HepG2 (cell line): ENCODE measurements around the gene PTPDC1. TPM values are rescaled to one million over a fixed set of nuclear protein-coding genes. Genes with fewer than 3 reads are reported as not detected.

Source experiments
- ATAC-seq: fragments of 200-7000 bp; cut with Tn5 transposase; 3 replicates; pipeline ENCODE4 v1.9.1; 2020; ENCODE audit warnings: mild to moderate bottlenecking, moderate library complexity
- BruUV-seq: library from RNA; stranded (reverse); fragments of 400-500 nt; replicated peaks from 2 replicates; lab custom pipeline; 2021; lab: Mats Ljungman, UMichigan
- CTCF ChIA-PET: fragments of 300-600 bp; formaldehyde crosslinking; extraction: SDS; loops from one replicate; lab custom pipeline; 2021; ENCODE audit warnings: low total read pairs, inconsistent platforms, low intra/inter-chr PET ratio; lab: Yijun Ruan, JAX
- POLR2A ChIA-PET: fragments of 350-600 bp; sonication (Branson Sonifier 250); formaldehyde crosslinking; loops from one replicate; lab custom pipeline; 2020; ENCODE audit warnings: antibody characterized with exemption, inconsistent platforms; lab: Yijun Ruan, JAX
- DNase-seq: peaks from one replicate; pipeline ENCODE4 v3.0.0-alpha.2; 2015; ENCODE audit warnings: low spot score
- FAIRE-seq: peaks from 3 replicates; lab custom pipeline; 2011; peaks lifted over from hg19 to GRCh38; lab: Jason Lieb, UNC
- H2AFZ ChIP-seq: one replicate; pipeline ENCODE4 v1.6.1; 2011; ENCODE audit warnings: low read length, inconsistent platforms
- H3K27ac ChIP-seq: fragments of 300-600 bp; 3 replicates; pipeline ENCODE4 v1.8.0; 2011; ENCODE audit warnings: mixed run types, mild to moderate bottlenecking, mixed read lengths, low read length, inconsistent platforms; ENCODE audit not compliant: insufficient read depth; ENCODE audit errors: extremely low read length
- H3K27me3 ChIP-seq, 2 experiments: fragments of 200-600 bp in 1 of 2; 2 replicates in 1 of 2; 3 replicates in 1 of 2; pipeline versions ENCODE4 v1.6.0 to v1.8.0; 2011; ENCODE audit warnings: low read length in 2 of 2, mild to moderate bottlenecking in 2 of 2, moderate library complexity in 2 of 2, inconsistent platforms in 1 of 2; ENCODE audit not compliant: insufficient read depth in 2 of 2, control insufficient read depth in 1 of 2
- H3K36me3 ChIP-seq, 2 experiments: fragments of 200-600 bp in 1 of 2; replicated peaks in 1 of 2; 2 replicates in 1 of 2; 3 replicates in 1 of 2; pipeline versions ENCODE4 v1.5.1 to v1.8.0; 2011; ENCODE audit warnings: low read length in 2 of 2, inconsistent platforms in 1 of 2; ENCODE audit not compliant: insufficient read depth in 2 of 2, control insufficient read depth in 1 of 2
- H3K4me1 ChIP-seq: 2 replicates; pipeline ENCODE4 v1.5.1; 2012; ENCODE audit warnings: low read length, inconsistent platforms; ENCODE audit not compliant: insufficient read depth
- H3K4me2 ChIP-seq: 2 replicates; pipeline ENCODE4 v1.6.0; 2011; ENCODE audit warnings: low read depth, low read length, inconsistent platforms
- H3K4me3 ChIP-seq, 3 experiments: fragments of 200-600 bp in 1 of 3; sonication (generic), shearing (Covaris generic) in 1 of 3; replicated peaks in 1 of 3; 2 replicates each; pipeline ENCODE4 v1.5.1; 2011 to 2016; ENCODE audit warnings: low read length in 3 of 3, inconsistent platforms in 2 of 3, low read depth in 2 of 3, mild to moderate bottlenecking in 2 of 3, control low read depth in 1 of 3, mixed read lengths in 1 of 3; ENCODE audit not compliant: insufficient read depth in 1 of 3
- H3K79me2 ChIP-seq: one replicate; pipeline ENCODE4 v1.6.1; 2011; ENCODE audit warnings: low read length, inconsistent platforms; ENCODE audit not compliant: insufficient read depth
- H3K9ac ChIP-seq: 2 replicates; pipeline ENCODE4 v1.6.0; 2011; ENCODE audit warnings: mild to moderate bottlenecking, low read depth, low read length, inconsistent platforms; ENCODE audit not compliant: insufficient read depth
- H3K9me3 ChIP-seq: 2 replicates; pipeline ENCODE4 v1.5.1; 2012; ENCODE audit warnings: mild to moderate bottlenecking, low read length
- H4K20me1 ChIP-seq: 2 replicates; pipeline ENCODE4 v1.6.0; 2011; ENCODE audit warnings: inconsistent platforms, mild to moderate bottlenecking, low read length, moderate library complexity; ENCODE audit not compliant: insufficient read depth
- CEBPB ChIP-seq: IDR thresholded peaks from 2 replicates; pipeline ENCODE4 v1.6.1; 2011; ENCODE audit warnings: low read depth, low read length, improper control_type of control experiment, borderline replicate concordance
- ETS1 ChIP-seq: sonication (generic); formaldehyde crosslinking; IDR thresholded peaks from 2 replicates; pipeline ENCODE4 v1.4.0; 2020; ENCODE audit warnings: missing genetic modification reagents
- GTF3A ChIP-seq: sonication (generic); formaldehyde crosslinking; conservative IDR thresholded peaks from 2 replicates; pipeline ENCODE4 v1.4.0; 2020; ENCODE audit warnings: mild to moderate bottlenecking, missing genetic modification reagents
- HIVEP1 ChIP-seq: sonication (generic); formaldehyde crosslinking; IDR thresholded peaks from 2 replicates; pipeline ENCODE4 v1.4.0; 2020; ENCODE audit warnings: mild to moderate bottlenecking, missing genetic modification reagents
- KAT7 ChIP-seq: IDR thresholded peaks from 2 replicates; pipeline ENCODE4 v1.6.1; 2018; ENCODE audit warnings: borderline replicate concordance, missing compliant biosample characterization
- KLF11 ChIP-seq: IDR thresholded peaks from 2 replicates; pipeline ENCODE4 v1.6.1; 2016; ENCODE audit warnings: missing compliant biosample characterization
- KMT2B ChIP-seq: IDR thresholded peaks from 2 replicates; pipeline ENCODE4 v1.6.1; 2016; ENCODE audit warnings: missing genetic modification reagents, missing compliant biosample characterization
- MAFF ChIP-seq: IDR thresholded peaks from 2 replicates; pipeline ENCODE4 v1.6.1; 2011; ENCODE audit warnings: low read depth, low read length, improper control_type of control experiment
- MXD4 ChIP-seq: IDR thresholded peaks from 2 replicates; pipeline ENCODE4 v1.6.1; 2016; ENCODE audit warnings: mild to moderate bottlenecking, missing biosample characterization, missing genetic modification reagents
- NCOR1 ChIP-seq: fragments of 200-600 bp; sonication (generic); IDR thresholded peaks from 2 replicates; pipeline ENCODE4 v1.7.0; 2017; ENCODE audit warnings: antibody characterized with exemption, low read length, borderline replicate concordance
- REL ChIP-seq: sonication (generic); formaldehyde crosslinking; conservative IDR thresholded peaks from 2 replicates; pipeline ENCODE4 v1.8.0; 2022; ENCODE audit warnings: mild to moderate bottlenecking, missing genetic modification reagents, moderate library complexity
- SRSF1 ChIP-seq: fragments of 200-400 bp; formaldehyde crosslinking; optimal IDR thresholded peaks from 2 replicates; pipeline ENCODE3; 2017; ENCODE audit warnings: mild to moderate bottlenecking, low read depth, low read length, moderate library complexity
- STAT5B ChIP-seq: sonication (generic); formaldehyde crosslinking; IDR thresholded peaks from 2 replicates; pipeline ENCODE4 v1.4.0; 2020; ENCODE audit warnings: missing genetic modification reagents
- STAT6 ChIP-seq: sonication (generic); formaldehyde crosslinking; IDR thresholded peaks from 2 replicates; pipeline ENCODE4 v1.4.0; 2020; ENCODE audit warnings: missing genetic modification reagents, mild to moderate bottlenecking, borderline replicate concordance
- ZBTB26 ChIP-seq: IDR thresholded peaks from 2 replicates; pipeline ENCODE4 v1.6.1; 2016; ENCODE audit warnings: missing compliant biosample characterization, missing genetic modification reagents, borderline replicate concordance
- ZNF547 ChIP-seq: sonication (generic); formaldehyde crosslinking; IDR thresholded peaks from 2 replicates; pipeline ENCODE4 v1.5.1; 2020; ENCODE audit warnings: mild to moderate bottlenecking, missing genetic modification reagents
- ZNF777 ChIP-seq: sonication (generic); formaldehyde crosslinking; IDR thresholded peaks from 2 replicates; pipeline ENCODE4 v1.4.0; 2020; ENCODE audit warnings: missing genetic modification reagents
- ZSCAN25 ChIP-seq: sonication (generic); formaldehyde crosslinking; IDR thresholded peaks from 2 replicates; pipeline ENCODE4 v1.8.0; 2022; ENCODE audit warnings: mild to moderate bottlenecking, missing genetic modification reagents
- WGBS: methylation state at CpG from one replicate; pipeline ENCODE4 v1.1.6; 2017; ENCODE audit warnings: low lambda C conversion rate; 5-methylcytosine and 5-hydroxymethylcytosine counted together
- in situ Hi-C: cut with HindIII; loops from 2 replicates; pipeline ENCODE4 v1.10.0; 2017; ENCODE audit warnings: low pct_unique_long_range_greater_than_20kb; ENCODE audit not compliant: extremely low pct_ligation_motif_present
- intact Hi-C: fragments of 100-400 bp; cut with micrococcal nuclease; formaldehyde crosslinking; loops from one replicate; pipeline ENCODE4 v1.10.0; 2022; ENCODE audit not compliant: unreplicated experiment
- polyA plus RNA-seq, 8 experiments: library from polyadenylated mRNA; depleted of rRNA in 3 of 8; stranded (reverse) in 7 of 8; unstranded in 1 of 8; fragments of >200 nt; fragmentation: Illumina TruSeq in 4 of 8; extraction: Trizol in 4 of 8; gene quantifications; 2 replicates each; pipeline versions ENCODE4 v1.2.1 to v1.2.3, GENCODE V29; 2011 to 2016; ENCODE audit warnings: low read depth in 4 of 8, missing spikeins in 1 of 8, mixed read lengths in 1 of 8; ENCODE audit not compliant: insufficient read depth in 1 of 8
- total RNA-seq, 5 experiments: library from RNA; depleted of rRNA; stranded (reverse); fragments of >200 nt; fragmentation: Illumina TruSeq; extraction: Trizol; gene quantifications; 2 replicates each; pipeline ENCODE4 v1.2.3, GENCODE V29; 2016; ENCODE audit warnings: low read depth in 1 of 5

PTPDC1 gene
- total and polyA plus RNA-seq, 2 of the 13 experiments (the other 11 are each of a cell fraction or from before 2014, with no cell fraction given): 6.1 to 8.6 TPM

GRCh38 chr9:94080249-94080648, 4.0 kb upstream of the PTPDC1 start:
- Histone ChIP-seq H3K79me2 (no peaks in the 10 kb centered on the region), H3K4me3 (no peak overlapping the region), H3K4me2 (no peak overlapping the region), H3K27me3 (no peaks in the 10 kb centered on the region), H3K4me1 (peaks cover 24% of the 10 kb centered on the region), H3K36me3 (no peaks in the 10 kb centered on the region; a peak in 2 of 5 replicates), H3K9ac (no peak overlapping the region), H4K20me1 (no peaks in the 10 kb centered on the region), H3K27ac (no peak overlapping the region), H3K9me3 (no peaks in the 10 kb centered on the region), H2AFZ (no peak overlapping the region)
- ATAC-seq (no peak), FAIRE-seq (no peak), DNase-seq (no peak)
- WGBS: 100% methylated on average over 2 of the region's 2 CpGs
- CTCF ChIA-PET: no interaction called here
- no TSS peak for BruUV-seq
- TF ChIP-seq HIVEP1 (no peak), KAT7 (CRISPR knock-in tag) (no peak), ZNF777 (no peak), ZNF547 (CRISPR knock-in tag) (no peak), SRSF1 (no peak), REL (CRISPR knock-in tag) (no peak), STAT6 (CRISPR knock-in tag) (no peak), ZSCAN25 (CRISPR knock-in tag) (no peak), NCOR1 (no peak), KMT2B (CRISPR knock-in tag) (no peak), ZBTB26 (CRISPR knock-in tag) (no peak), STAT5B (CRISPR knock-in tag) (no peak), ETS1 (CRISPR knock-in tag) (no peak), MAFF (no peak), KLF11 (CRISPR knock-in tag) (no peak), GTF3A (CRISPR knock-in tag) (no peak), MXD4 (CRISPR knock-in tag) (no peak), CEBPB (no peak)
- POLR2A ChIA-PET: no interaction called here
- intact Hi-C loops: no loop called here
- in situ Hi-C loops: no loop called here
